Left hindlimb (tissue), 1 donor: ENCODE data around the gene ZFYVE21.
"Not testable (repeated sequence)": the region's sequence is repeated elsewhere in the genome, so short reads cannot be mapped to it uniquely, and the experiment has no call there.

Experiments
- DNase-seq: peaks from one replicate; pipeline ENCODE4 v3.0.0-alpha.2; 2018

The ZFYVE21 gene

DNA sequence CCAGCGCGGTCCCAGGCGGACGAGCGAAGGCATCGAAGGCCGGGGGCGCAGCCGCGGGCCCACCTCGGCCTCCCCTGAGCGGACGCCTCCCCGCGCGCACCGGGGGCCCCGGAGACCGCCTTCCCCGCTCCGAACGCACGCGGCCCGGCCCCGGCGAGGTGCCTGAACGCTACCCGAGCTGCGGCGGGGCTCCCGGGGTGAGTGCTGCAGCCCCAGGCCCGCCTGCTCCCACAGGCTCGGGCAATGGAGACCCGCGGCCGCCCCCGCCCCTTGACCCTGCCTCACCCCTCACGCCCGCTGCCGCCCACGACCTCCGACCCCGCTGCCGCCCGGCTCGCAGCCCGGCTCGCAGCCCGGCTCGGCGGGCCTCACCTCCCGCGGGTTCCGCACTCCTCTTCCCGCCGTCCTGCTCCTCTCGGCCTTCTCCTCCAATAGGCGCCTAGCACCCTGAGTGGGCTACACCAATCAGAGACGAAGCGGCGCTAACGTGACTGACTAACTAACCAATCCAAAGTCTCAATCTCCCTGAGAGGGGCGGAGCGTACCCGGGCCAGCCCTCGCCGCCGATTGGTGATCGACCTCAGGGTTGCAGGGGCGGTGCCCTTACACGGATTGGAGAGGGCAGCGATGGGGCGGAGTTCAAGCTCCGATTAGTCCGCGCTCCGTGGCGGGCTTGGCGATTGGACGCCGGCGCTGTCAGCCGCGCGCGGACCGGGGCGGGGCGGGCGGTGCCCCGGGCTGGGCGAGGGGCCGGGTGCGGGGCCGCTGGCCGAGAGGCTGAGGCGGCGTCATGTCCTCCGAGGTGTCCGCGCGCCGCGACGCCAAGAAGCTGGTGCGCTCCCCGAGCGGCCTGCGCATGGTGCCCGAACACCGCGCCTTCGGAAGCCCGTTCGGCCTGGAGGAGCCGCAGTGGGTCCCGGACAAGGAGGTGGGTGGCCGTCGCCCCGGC lies at the start of gene ZFYVE21, which contains the start of gene XRCC3:
ZFYVE21 (plus strand) TSS at position 759 of the 949 bp plus-strand sequence; CDS start at position 791, 32 bp downstream.
XRCC3 (minus strand) TSS at position 400 of the 949 bp plus-strand sequence. CDS start 4,364 bp downstream, outside the sequence.
- DNase-seq = peak; percentile 100

GRCh38 chr14:103667671-103668070 lies 47.9 kb upstream of the ZFYVE21 start:
- DNase-seq = no peak

GRCh38 chr14:103668117-103668516 lies 47.5 kb upstream of the ZFYVE21 start:
- DNase-seq = no peak

DNA sequence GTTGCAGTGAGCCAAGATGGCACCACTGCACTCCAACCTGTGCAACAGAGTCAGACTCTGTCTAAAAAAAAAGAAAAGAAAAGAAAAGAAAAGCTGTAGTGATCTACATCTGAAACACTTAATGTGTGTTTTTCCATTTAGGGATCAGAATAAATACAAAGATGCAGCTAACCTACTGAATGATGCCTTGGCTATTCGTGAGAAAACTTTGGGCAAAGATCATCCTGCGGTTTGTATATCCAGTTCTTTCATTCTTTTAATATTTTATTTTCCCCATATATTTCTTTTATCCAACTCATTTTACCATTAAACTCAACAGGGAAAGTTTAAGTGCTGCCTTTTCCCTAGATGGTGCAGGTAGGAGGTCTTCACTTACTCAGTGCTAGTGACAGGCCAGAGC lies 46.2 kb upstream of the ZFYVE21 start:
- DNase-seq = no peak

DNA sequence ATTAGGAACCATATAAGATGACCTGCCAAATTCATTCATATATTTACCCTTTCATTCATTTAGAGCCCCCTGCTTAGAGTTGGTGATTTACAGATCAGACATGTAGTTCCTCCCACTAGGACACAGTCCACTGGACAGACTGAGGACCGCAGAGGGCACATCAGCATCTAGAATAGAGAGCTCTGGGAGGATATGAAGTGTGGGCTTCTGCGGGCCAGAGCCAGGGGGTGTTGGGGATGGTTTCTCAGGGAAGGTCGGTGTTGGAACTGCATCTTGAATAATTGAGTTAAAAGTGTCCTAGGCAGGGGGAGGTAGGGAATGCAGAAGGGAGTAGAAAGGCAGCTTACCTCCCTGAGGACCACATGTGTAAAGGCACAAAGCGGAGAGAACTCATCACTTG lies 43.7 kb upstream of the ZFYVE21 start:
- DNase-seq = no peak

- no peak for DNase-seq
Observed at GRCh38 chr14:103675957-103676356, 39.7 kb upstream of the ZFYVE21 start.

GRCh38 chr14:103676881-103677675 lies 38.5 kb upstream of the ZFYVE21 start:
- DNase-seq = no peak

- no peak for DNase-seq
Observed at GRCh38 chr14:103679351-103679750, 36.3 kb upstream of the ZFYVE21 start.

GRCh38 chr14:103680491-103681231 lies 34.9 kb upstream of the ZFYVE21 start:
- DNase-seq = no peak

DNA sequence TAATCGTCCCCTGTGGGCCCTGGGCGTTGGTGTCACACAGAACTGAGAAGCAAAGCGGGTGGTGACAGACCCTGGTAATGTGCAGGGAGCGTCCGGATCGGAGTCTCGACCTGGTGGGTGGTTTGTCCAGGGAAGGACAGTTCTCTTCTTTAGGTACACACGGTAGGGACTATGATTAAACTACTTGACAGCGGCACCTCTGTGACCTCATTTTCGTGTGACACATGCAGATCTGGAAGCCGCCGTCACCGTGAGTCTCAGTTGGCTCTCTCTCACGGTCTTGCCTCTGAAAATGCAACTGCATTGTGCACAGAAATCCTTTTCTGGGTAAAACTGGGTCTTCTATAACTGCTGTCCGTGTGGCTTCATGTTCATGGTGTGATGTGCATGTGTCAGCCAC lies 32.5 kb upstream of the ZFYVE21 start:
- DNase-seq = no peak

DNA sequence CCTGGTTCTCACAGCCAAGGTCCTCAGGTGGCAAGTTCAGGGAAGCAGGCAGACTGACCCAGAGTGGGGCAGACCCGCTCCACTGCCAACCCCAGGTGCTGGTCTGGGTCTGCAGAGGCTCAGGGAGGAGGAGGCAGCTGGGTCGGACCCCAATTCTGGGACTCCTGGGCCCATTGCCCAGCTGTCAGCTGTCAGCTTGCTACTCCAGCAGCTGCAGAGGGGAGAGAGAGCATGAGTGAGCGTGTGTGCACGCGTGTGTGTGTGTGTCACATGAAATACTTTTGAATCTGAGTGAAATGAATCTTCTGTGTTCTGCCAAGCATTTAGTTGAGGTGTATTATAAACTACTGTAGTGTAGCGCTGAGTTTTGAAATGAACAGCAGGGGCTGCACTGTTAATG lies 31.1 kb upstream of the ZFYVE21 start:
- DNase-seq = no peak

- no peak for DNase-seq
Observed at GRCh38 chr14:103684871-103685270, 30.7 kb upstream of the ZFYVE21 start.

DNA sequence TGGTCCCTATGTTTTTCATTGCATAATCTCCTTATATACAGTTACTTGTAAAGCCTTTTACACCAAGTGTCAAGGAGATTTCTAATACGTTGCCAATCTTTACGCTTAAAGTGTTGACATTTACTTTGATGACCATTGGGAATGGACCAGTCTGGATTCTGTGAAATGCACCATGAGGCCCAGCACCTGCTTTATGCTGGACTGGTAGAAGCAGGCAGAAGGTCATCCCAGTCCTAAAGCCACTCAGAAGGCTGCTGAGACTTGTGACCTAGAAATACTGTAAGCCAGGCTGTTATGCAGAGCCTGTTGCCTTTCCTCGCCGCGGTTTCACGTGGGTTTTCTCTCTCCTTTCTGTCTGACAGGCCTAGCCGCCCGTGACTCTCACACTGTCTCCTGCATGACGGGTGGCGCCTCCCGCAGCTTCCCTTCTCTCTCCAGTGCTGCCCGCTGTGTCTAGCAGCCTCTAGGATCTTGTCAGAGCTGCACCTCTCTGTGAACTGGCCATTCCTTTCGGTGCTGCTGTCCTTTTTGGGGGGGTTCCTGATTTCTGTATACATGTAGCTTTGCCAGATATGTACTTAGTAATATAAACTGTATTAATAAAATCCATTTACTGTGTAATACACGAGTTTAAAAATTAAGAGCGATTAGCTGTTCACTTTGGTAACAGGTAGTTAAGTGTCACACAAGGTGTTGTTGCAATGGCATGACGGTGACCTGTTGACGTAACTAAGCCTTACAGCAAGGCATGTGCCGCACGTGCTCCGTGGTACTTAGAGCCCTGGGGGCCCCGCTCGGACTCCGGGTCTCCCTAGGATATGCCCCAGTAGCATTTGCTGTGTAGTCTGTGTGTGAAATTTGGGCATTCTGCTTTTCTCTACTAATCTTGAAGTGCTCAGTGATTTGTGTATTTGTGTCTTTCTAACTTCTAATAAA lies 30.1 kb upstream of the ZFYVE21 start:
- no peak for DNase-seq

DNA sequence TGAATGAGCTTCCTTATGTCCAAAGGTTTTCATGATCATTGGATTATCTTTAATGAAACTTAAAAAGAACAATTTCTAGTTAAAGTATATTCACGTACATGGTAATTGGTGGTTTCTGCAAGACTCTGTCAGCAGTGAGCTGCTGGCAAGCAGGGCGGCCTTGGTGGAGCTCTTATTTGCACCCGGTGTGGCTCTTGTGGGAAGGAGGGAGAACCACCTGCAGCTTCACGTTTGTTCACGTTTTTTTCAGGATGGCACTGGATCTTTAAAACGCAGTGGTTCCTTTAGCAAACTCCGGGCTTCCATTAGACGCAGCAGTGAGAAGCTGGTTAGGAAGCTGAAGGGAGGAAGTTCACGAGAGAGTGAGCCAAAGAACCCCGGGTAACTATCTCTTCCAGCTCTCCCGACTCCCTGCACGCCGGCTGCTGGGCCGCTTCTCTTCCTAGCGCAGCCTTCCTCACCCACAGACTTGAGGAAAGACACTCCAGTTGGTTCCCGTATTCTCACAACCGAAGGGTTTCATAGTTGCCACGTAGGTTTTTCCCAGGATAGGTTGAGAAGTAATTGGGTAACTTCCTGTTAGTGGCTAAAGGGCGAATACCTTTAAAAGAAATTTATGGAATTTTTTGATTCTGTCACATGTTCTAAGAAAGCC lies 28.7 kb upstream of the ZFYVE21 start:
- DNase-seq = no peak

GRCh38 chr14:103687712-103688111 lies 27.9 kb upstream of the ZFYVE21 start:
- no peak for DNase-seq

DNA sequence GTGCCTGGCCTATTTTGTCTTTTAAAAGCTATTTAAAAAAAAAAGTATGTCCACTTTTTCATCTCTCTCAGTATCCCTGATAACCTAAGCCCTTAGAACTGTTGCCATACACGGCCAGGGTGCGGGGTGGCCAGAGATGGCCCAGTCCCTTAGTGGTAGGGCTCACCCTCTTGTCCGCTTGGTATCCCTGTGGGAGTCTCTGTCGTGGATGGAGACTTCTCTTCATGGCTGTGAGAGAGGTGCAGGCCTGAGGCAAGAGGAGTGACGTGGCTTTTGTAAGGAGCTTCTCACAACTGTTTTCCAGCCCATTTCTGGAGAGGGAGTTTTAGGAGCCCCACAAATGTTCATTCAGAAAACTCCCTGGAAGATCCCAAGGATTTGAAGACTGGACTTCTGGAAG lies 27.2 kb upstream of the ZFYVE21 start:
- DNase-seq = no peak

DNA sequence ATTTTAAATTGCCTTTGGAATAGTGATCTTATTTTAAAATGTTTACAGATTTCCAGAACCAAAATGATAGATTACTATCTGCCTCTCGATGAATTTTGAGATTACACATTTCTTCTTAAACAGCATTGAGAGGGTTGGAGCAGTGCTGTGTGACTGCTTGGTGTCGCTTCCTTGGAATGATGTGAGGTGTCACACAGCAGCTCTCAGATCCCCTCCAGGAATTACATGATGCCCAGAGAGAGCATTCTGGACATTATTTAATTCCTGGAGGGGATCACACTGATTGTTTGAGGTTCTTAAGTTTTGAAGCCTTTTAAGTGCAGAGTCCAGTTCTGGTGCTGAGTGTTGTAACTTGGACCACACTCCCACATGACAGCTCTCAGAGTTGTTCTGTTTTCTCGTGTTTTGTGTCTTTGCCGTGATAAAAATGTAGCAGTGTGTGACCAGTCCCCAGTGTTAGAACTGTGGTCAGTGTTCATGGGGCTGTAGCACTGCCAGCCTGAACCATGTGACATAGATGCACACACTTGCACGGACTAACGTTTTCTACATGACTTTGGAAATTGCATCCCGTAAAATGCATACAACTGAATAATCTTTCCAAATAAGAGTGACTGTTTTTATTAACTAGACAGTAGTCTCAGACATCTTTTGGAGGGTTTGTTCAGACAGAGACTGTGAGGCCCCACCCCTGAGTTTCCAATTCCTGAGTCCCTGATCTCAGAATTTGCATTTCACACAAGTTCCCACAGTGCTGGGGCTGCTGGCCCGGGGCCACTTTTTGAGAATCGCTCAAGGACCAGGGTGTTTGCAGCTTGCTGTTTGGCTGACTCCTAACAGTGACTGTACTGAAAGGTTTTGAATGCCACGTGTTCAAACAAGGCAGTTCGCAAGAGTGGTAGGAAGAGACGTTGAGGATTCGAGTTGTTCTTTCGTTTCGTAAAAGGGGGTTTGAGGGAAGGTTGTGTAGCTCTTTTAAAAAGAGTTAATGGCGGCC lies 26.4 kb upstream of the ZFYVE21 start:
- DNase-seq = no peak

GRCh38 chr14:103690332-103690731 lies 25.3 kb upstream of the ZFYVE21 start:
- DNase-seq = no peak

GRCh38 chr14:103691655-103692054 lies 24.0 kb upstream of the ZFYVE21 start:
- DNase-seq = not testable (repeated sequence)

- DNase-seq = no peak
Observed at GRCh38 chr14:103692159-103692558, 23.5 kb upstream of the ZFYVE21 start.
